Type B pancreatic cell (in vitro differentiated cells): ENCODE data around the gene GNPTAB. TPM values are rescaled to one million over a fixed set of nuclear protein-coding genes. Genes with fewer than 3 reads are reported as not detected.

ENCODE experiments used
- DNase-seq: peaks from one replicate; pipeline ENCODE4 v3.0.0; 2021; ENCODE audit warnings: mixed read lengths; ENCODE audit not compliant: unreplicated experiment; ENCODE audit errors: extremely low spot score
- H3K27ac Mint-ChIP-seq: 2 replicates; pipeline ENCODE4 v1.8.0; 2021; ENCODE audit warnings: mild to moderate bottlenecking, mixed read lengths
- H3K27me3 Mint-ChIP-seq: 2 replicates; pipeline ENCODE4 v1.8.0; 2021; ENCODE audit warnings: mixed read lengths
- H3K36me3 Mint-ChIP-seq: 2 replicates; pipeline ENCODE4 v1.8.0; 2021; ENCODE audit warnings: mixed read lengths
- H3K4me1 Mint-ChIP-seq: one replicate; pipeline ENCODE4 v1.8.0; 2021; ENCODE audit warnings: mixed read lengths; ENCODE audit not compliant: unreplicated experiment
- H3K4me3 Mint-ChIP-seq: 2 replicates; pipeline ENCODE4 v1.8.0; 2021; ENCODE audit warnings: mild to moderate bottlenecking, mixed read lengths
- H3K9me3 Mint-ChIP-seq: 2 replicates; pipeline ENCODE4 v1.8.0; 2021; ENCODE audit warnings: mixed read lengths
- CTCF ChIP-seq: fragments of 200-600 bp; sonication (generic); conservative IDR thresholded peaks from 2 replicates; pipeline ENCODE4 v1.5.0; 2021; ENCODE audit warnings: antibody characterized with exemption, mild to moderate bottlenecking
- total RNA-seq: library from RNA; stranded (reverse); gene quantifications from 2 replicates; pipeline ENCODE4 v1.2.1, GENCODE V29; 2021; ENCODE audit warnings: low replicate concordance

The GNPTAB gene
- total RNA-seq, 1 donor from 2014 or later: 29.4 TPM

- Mint-ChIP-seq H3K4me1 (peaks cover 4% of the 10 kb centered on the region), H3K9me3 (no peaks in the 10 kb centered on the region), H3K36me3 (peaks cover 17% of the 10 kb centered on the region), H3K27me3 (no peaks in the 10 kb centered on the region), H3K4me3 (peak overlapping the region; percentile 86), H3K27ac (peak overlapping the region; percentile 96)
- TF ChIP-seq CTCF: no peak
- DNase-seq: no peak
Observed at GRCh38 chr12:101764051-101764792, 66.5 kb downstream of the GNPTAB start.

GRCh38 chr12:101763246-101763931 lies 67.4 kb downstream of the GNPTAB start:
- H3K36me3 Mint-ChIP-seq: peaks cover 19% of the 10 kb centered on the region

GRCh38 chr12:101761781-101762180 lies 69.0 kb downstream of the GNPTAB start:
- Mint-ChIP-seq H3K36me3 (peaks cover 20% of the 10 kb centered on the region), H3K27ac (no peak overlapping the region), H3K4me1 (peaks cover 4% of the 10 kb centered on the region), H3K9me3 (no peaks in the 10 kb centered on the region), H3K27me3 (no peaks in the 10 kb centered on the region), H3K4me3 (no peak overlapping the region)
- DNase-seq: no peak
- TF ChIP-seq CTCF: no peak

More at GRCh38 chr12:101763246-101763931, 67.4 kb downstream of the GNPTAB start:
- no peak for TF ChIP-seq CTCF
- Mint-ChIP-seq H3K27ac (peak overlapping the region; percentile 96), H3K9me3 (no peaks in the 10 kb centered on the region), H3K4me1 (peaks cover 4% of the 10 kb centered on the region), H3K27me3 (no peaks in the 10 kb centered on the region), H3K4me3 (peak overlapping the region; percentile 15)
- DNase-seq: no peak

GRCh38 chr12:101761350-101761749 lies 69.4 kb downstream of the GNPTAB start:
- Mint-ChIP-seq H3K27ac (no peak overlapping the region), H3K4me1 (peaks cover 4% of the 10 kb centered on the region), H3K4me3 (no peak overlapping the region), H3K36me3 (peaks cover 20% of the 10 kb centered on the region), H3K27me3 (no peaks in the 10 kb centered on the region), H3K9me3 (no peaks in the 10 kb centered on the region)
- no peak for TF ChIP-seq CTCF
- no peak for DNase-seq

GRCh38 chr12:101759396-101760047 lies 71.2 kb downstream of the GNPTAB start:
- peak; percentile 83 for TF ChIP-seq CTCF
- H3K27ac Mint-ChIP-seq: no peak overlapping the region
- H3K9me3 Mint-ChIP-seq: no peaks in the 10 kb centered on the region
- DNase-seq: no peak
- peaks cover 20% of the 10 kb centered on the region for H3K36me3 Mint-ChIP-seq
- peaks cover 12% of the 10 kb centered on the region for H3K4me1 Mint-ChIP-seq
- H3K27me3 Mint-ChIP-seq: no peaks in the 10 kb centered on the region
- H3K4me3 Mint-ChIP-seq: no peak overlapping the region
